Measurements from ENCODE around the gene TKTL1. TPM values are rescaled to one million over a fixed set of nuclear protein-coding genes. Genes with fewer than 3 reads are reported as not detected.

The TKTL1 gene
- total and polyA plus RNA-seq, 2 experiments from 2014 or later, result not detected

DNA sequence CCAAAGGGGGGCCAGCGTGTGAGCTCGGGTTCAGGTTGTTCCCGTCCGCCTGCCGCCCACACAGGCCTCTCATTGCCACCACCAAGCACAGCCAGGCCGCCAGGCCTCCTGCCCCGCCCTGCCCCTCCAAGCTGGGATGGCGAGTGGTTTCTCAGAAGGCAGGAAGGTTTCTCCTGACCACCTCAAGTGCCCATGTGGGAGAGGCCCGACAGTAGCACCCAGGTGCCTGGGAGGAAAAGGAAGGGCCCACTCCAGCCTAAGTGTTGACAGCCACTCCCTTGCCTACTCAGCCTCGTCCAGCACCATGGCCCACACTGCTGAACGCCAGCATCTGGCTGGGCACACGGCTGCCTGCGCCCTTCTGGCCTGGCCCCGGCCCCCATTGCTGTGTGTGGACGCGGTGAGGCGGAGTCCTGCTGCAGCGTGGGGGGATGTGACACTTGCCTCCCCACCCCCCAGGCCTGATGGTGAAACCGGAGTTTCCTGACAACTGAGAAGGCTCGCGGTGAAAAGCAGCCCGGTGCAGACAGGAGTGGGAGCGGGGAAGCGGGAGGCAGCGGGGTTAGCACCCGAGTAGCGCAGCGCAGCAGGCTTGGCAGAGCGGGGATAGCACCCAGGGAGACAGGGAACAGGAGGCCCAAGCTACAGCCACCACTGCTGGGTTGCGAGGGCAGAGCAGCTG is 59.6 kb downstream of the TKTL1 start (continued):
- TF ChIP-seq EZH2 (IDR thresholded peaks at IDR 0.05; ENCODE audit: low read depth, unreplicated experiment) (no peak), EZH2phosphoT487 (IDR thresholded peaks at IDR 0.05; ENCODE audit: unreplicated experiment) (no peak), CREB1 (CRISPR knock-in tag; IDR thresholded peaks at IDR 0.05; ENCODE audit: low read depth) (no peak), JUNB (IDR thresholded peaks at IDR 0.05; ENCODE audit: unreplicated experiment) (no peak)
- TF ChIP-seq, protein P1, sequence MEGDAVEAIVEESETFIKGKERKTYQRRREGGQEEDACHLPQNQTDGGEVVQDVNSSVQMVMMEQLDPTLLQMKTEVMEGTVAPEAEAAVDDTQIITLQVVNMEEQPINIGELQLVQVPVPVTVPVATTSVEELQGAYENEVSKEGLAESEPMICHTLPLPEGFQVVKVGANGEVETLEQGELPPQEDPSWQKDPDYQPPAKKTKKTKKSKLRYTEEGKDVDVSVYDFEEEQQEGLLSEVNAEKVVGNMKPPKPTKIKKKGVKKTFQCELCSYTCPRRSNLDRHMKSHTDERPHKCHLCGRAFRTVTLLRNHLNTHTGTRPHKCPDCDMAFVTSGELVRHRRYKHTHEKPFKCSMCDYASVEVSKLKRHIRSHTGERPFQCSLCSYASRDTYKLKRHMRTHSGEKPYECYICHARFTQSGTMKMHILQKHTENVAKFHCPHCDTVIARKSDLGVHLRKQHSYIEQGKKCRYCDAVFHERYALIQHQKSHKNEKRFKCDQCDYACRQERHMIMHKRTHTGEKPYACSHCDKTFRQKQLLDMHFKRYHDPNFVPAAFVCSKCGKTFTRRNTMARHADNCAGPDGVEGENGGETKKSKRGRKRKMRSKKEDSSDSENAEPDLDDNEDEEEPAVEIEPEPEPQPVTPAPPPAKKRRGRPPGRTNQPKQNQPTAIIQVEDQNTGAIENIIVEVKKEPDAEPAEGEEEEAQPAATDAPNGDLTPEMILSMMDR (conservative IDR thresholded peaks at IDR 0.05; ENCODE audit: low read depth in 2 of 2), result no peak
- TF ChIP-seq, protein P2, sequence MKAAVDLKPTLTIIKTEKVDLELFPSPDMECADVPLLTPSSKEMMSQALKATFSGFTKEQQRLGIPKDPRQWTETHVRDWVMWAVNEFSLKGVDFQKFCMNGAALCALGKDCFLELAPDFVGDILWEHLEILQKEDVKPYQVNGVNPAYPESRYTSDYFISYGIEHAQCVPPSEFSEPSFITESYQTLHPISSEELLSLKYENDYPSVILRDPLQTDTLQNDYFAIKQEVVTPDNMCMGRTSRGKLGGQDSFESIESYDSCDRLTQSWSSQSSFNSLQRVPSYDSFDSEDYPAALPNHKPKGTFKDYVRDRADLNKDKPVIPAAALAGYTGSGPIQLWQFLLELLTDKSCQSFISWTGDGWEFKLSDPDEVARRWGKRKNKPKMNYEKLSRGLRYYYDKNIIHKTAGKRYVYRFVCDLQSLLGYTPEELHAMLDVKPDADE (IDR thresholded peaks at IDR 0.05), result no peak

DNA sequence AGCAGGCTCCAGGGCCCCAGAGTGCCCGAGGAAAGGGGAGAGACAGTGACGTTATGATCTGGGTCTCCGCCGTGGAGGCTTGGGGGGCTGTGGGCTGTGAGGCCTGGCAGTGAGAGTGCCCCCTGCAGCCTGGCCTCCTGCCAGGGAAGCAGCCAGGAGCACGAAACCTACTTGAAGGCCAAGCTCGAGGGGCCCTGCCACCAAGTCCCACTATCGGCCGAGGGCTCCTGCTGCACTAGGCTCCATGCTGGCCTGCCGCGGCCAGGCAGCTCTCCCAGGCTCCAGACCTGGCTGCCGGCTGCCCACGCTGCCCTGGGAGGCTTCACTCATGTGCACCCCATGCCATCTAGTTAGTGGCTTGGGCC is 60.2 kb downstream of the TKTL1 start:
- no peaks in the 10 kb centered on the region for H3K9me2 ChIP-seq (ENCODE audit: insufficient read depth)
- no peak overlapping the region for H3K4me2 ChIP-seq
- H3K27ac Mint-ChIP-seq, result no peak overlapping the region
- no peak overlapping the region for H3K4me3 Mint-ChIP-seq
- H3K4me1 ChIP-seq (ENCODE audit: insufficient read depth), result no peaks in the 10 kb centered on the region
- H3K27me3 ChIP-seq (ENCODE audit: insufficient read depth), result no peaks in the 10 kb centered on the region
- H3K27ac ChIP-seq (ENCODE audit: low read depth), result no peak overlapping the region
- H4K20me1 ChIP-seq (replicated peaks; ENCODE audit: insufficient read depth), result no peaks in the 10 kb centered on the region
- H2AFZ ChIP-seq, result no peak overlapping the region
- ATAC-seq (no peak), DNase-seq (ENCODE audit: low spot score) (no peak)
- peaks cover 71% of the 10 kb centered on the region for H3K36me3 Mint-ChIP-seq (ENCODE audit: low read depth)
- H3K36me3 ChIP-seq (ENCODE audit: insufficient read depth), result peaks cover 17% of the 10 kb centered on the region
- peaks cover 5% of the 10 kb centered on the region for H3K27me3 Mint-ChIP-seq (ENCODE audit: insufficient read depth, low read depth, poor library complexity)
- no peak overlapping the region for H3K4me3 ChIP-seq
- no peaks in the 10 kb centered on the region; the same call in 2 of the 3 replicates for H3K4me1 Mint-ChIP-seq
- no peaks in the 10 kb centered on the region for H3K79me2 ChIP-seq (replicated peaks; ENCODE audit: insufficient read depth)
- H3F3A ChIP-seq (replicated peaks; ENCODE audit: low read depth), result peaks cover 6% of the 10 kb centered on the region
- no peaks in the 10 kb centered on the region; the same call in 2 of the 3 replicates for H3K9me3 Mint-ChIP-seq
- TF ChIP-seq, protein P1 (conservative IDR thresholded peaks at IDR 0.05; ENCODE audit: low read depth in 2 of 2), result no peak
- TF ChIP-seq, protein P3, sequence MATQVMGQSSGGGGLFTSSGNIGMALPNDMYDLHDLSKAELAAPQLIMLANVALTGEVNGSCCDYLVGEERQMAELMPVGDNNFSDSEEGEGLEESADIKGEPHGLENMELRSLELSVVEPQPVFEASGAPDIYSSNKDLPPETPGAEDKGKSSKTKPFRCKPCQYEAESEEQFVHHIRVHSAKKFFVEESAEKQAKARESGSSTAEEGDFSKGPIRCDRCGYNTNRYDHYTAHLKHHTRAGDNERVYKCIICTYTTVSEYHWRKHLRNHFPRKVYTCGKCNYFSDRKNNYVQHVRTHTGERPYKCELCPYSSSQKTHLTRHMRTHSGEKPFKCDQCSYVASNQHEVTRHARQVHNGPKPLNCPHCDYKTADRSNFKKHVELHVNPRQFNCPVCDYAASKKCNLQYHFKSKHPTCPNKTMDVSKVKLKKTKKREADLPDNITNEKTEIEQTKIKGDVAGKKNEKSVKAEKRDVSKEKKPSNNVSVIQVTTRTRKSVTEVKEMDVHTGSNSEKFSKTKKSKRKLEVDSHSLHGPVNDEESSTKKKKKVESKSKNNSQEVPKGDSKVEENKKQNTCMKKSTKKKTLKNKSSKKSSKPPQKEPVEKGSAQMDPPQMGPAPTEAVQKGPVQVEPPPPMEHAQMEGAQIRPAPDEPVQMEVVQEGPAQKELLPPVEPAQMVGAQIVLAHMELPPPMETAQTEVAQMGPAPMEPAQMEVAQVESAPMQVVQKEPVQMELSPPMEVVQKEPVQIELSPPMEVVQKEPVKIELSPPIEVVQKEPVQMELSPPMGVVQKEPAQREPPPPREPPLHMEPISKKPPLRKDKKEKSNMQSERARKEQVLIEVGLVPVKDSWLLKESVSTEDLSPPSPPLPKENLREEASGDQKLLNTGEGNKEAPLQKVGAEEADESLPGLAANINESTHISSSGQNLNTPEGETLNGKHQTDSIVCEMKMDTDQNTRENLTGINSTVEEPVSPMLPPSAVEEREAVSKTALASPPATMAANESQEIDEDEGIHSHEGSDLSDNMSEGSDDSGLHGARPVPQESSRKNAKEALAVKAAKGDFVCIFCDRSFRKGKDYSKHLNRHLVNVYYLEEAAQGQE (IDR thresholded peaks at IDR 0.05; ENCODE audit: unreplicated experiment), result no peak
- TF ChIP-seq ZNF114 (CRISPR knock-in tag; IDR thresholded peaks at IDR 0.05), result no peak
- TF ChIP-seq, protein P4, sequence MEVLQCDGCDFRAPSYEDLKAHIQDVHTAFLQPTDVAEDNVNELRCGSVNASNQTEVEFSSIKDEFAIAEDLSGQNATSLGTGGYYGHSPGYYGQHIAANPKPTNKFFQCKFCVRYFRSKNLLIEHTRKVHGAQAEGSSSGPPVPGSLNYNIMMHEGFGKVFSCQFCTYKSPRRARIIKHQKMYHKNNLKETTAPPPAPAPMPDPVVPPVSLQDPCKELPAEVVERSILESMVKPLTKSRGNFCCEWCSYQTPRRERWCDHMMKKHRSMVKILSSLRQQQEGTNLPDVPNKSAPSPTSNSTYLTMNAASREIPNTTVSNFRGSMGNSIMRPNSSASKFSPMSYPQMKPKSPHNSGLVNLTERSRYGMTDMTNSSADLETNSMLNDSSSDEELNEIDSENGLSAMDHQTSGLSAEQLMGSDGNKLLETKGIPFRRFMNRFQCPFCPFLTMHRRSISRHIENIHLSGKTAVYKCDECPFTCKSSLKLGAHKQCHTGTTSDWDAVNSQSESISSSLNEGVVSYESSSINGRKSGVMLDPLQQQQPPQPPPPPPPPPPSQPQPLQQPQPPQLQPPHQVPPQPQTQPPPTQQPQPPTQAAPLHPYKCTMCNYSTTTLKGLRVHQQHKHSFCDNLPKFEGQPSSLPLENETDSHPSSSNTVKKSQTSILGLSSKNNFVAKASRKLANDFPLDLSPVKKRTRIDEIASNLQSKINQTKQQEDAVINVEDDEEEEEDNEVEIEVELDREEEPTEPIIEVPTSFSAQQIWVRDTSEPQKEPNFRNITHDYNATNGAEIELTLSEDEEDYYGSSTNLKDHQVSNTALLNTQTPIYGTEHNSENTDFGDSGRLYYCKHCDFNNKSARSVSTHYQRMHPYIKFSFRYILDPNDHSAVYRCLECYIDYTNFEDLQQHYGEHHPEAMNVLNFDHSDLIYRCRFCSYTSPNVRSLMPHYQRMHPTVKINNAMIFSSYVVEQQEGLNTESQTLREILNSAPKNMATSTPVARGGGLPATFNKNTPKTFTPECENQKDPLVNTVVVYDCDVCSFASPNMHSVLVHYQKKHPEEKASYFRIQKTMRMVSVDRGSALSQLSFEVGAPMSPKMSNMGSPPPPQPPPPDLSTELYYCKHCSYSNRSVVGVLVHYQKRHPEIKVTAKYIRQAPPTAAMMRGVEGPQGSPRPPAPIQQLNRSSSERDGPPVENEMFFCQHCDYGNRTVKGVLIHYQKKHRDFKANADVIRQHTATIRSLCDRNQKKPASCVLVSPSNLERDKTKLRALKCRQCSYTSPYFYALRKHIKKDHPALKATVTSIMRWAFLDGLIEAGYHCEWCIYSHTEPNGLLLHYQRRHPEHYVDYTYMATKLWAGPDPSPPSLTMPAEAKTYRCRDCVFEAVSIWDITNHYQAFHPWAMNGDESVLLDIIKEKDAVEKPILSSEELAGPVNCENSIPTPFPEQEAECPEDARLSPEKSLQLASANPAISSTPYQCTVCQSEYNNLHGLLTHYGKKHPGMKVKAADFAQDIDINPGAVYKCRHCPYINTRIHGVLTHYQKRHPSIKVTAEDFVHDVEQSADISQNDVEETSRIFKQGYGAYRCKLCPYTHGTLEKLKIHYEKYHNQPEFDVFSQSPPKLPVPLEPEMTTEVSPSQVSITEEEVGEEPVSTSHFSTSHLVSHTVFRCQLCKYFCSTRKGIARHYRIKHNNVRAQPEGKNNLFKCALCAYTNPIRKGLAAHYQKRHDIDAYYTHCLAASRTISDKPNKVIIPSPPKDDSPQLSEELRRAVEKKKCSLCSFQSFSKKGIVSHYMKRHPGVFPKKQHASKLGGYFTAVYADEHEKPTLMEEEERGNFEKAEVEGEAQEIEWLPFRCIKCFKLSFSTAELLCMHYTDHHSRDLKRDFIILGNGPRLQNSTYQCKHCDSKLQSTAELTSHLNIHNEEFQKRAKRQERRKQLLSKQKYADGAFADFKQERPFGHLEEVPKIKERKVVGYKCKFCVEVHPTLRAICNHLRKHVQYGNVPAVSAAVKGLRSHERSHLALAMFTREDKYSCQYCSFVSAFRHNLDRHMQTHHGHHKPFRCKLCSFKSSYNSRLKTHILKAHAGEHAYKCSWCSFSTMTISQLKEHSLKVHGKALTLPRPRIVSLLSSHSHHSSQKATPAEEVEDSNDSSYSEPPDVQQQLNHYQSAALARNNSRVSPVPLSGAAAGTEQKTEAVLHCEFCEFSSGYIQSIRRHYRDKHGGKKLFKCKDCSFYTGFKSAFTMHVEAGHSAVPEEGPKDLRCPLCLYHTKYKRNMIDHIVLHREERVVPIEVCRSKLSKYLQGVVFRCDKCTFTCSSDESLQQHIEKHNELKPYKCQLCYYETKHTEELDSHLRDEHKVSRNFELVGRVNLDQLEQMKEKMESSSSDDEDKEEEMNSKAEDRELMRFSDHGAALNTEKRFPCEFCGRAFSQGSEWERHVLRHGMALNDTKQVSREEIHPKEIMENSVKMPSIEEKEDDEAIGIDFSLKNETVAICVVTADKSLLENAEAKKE (CRISPR knock-in tag; IDR thresholded peaks at IDR 0.05), result no peak
- no peak for TF ChIP-seq EZH2phosphoT487 (IDR thresholded peaks at IDR 0.05; ENCODE audit: unreplicated experiment)
